Measurements from ENCODE around the gene TEX29.

The TEX29 gene

GRCh38 chr13:111324736-111325135 is 4.3 kb downstream of the TEX29 start:
- DNase-seq (ENCODE audit: low read depth) = no peak
- TF ChIP-seq CTCF (IDR thresholded peaks at IDR 0.05; ENCODE audit: low read depth, low read length) (no peak), MAX (IDR thresholded peaks at IDR 0.05; ENCODE audit: low read depth, low read length) (no peak), POLR2A (IDR thresholded peaks at IDR 0.05; ENCODE audit: extremely low read depth, insufficient read length) (no peak), MYC (IDR thresholded peaks at IDR 0.05; ENCODE audit: low read depth, low read length) (no peak)
- no peak overlapping the region for H3K4me3 ChIP-seq (ENCODE audit: low read depth, low read length)

DNA sequence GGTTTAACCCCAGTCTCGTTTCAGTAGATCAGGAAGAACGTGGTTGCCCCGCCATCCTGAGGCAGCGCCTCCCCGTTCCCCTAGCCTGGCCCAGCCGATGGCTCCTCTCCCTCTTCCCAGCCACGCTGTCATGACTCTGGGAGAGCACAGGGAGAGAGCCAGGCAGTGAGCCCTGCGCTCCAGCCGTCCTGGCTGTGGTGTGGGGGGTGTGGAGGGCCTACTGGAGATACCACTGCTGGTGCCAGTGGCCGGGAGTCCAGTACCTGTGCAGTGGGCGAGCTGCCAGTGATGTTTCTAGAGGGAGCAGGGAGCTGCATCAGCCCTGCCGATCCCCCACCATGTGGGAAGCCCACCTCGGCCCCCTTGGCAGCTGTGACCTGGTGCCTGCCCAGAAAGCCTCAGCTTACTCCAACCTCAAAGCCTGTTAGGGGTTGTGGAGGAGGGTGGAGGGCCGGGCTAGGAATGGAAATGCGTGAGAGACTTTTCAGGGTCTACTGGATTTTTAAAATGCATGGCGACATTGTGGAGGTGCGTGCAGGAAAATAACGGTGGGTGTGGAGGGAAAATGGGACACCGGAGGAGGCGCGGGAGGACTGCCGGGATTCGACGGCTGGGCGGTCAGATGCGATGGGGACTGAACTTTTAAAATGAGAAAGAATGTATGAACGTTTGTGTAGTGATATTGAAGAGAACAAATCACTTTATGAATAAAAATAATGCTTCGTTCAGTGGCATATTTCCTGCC is 4.9 kb downstream of the TEX29 start:
- no peak for TF ChIP-seq MAX (IDR thresholded peaks at IDR 0.05; ENCODE audit: low read depth, low read length)
- no peak for TF ChIP-seq MYC (IDR thresholded peaks at IDR 0.05; ENCODE audit: low read depth, low read length)
- TF ChIP-seq CTCF (IDR thresholded peaks at IDR 0.05; ENCODE audit: low read depth, low read length) = no peak
- no peak for TF ChIP-seq POLR2A (IDR thresholded peaks at IDR 0.05; ENCODE audit: extremely low read depth, insufficient read length)
- no peak for DNase-seq (ENCODE audit: low read depth)
- H3K4me3 ChIP-seq (ENCODE audit: low read depth, low read length) = no peak overlapping the region

- TF ChIP-seq CTCF (IDR thresholded peaks at IDR 0.05; ENCODE audit: low read depth, low read length) = no peak
- no peak for TF ChIP-seq MAX (IDR thresholded peaks at IDR 0.05; ENCODE audit: low read depth, low read length)
- no peak for TF ChIP-seq POLR2A (IDR thresholded peaks at IDR 0.05; ENCODE audit: extremely low read depth, insufficient read length)
- no peak for TF ChIP-seq MYC (IDR thresholded peaks at IDR 0.05; ENCODE audit: low read depth, low read length)
- DNase-seq (ENCODE audit: low read depth) = no peak
- no peak overlapping the region for H3K4me3 ChIP-seq (ENCODE audit: low read depth, low read length)
Observed at GRCh38 chr13:111325941-111326620, 5.6 kb downstream of the TEX29 start.

DNA sequence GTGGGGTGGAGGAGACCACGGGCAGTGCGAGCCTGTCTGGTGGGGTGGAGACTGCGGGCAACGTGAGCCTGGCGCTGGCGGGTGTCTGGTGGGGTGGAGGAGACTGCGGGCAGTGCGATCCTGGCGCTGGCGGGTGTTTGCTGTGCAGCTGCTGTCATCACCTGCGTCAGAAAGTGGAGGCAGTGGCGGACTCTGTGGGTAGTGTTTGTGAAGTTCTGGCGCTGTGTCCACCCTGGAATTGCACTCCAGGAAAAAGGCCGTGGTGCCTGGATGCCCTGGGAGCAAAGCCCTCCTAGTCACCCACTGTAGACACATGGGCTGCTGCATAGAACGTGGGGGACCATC is 6.2 kb downstream of the TEX29 start:
- no peak overlapping the region for H3K4me3 ChIP-seq (ENCODE audit: low read depth, low read length)
- DNase-seq (ENCODE audit: low read depth) = no peak
- no peak for TF ChIP-seq POLR2A (IDR thresholded peaks at IDR 0.05; ENCODE audit: extremely low read depth, insufficient read length)

- no peak overlapping the region for H3K4me3 ChIP-seq (ENCODE audit: low read depth, low read length)
- no peak for TF ChIP-seq MAX (IDR thresholded peaks at IDR 0.05; ENCODE audit: low read depth, low read length)
- no peak for TF ChIP-seq CTCF (IDR thresholded peaks at IDR 0.05; ENCODE audit: low read depth, low read length)
- no peak for TF ChIP-seq MYC (IDR thresholded peaks at IDR 0.05; ENCODE audit: low read depth, low read length)
- TF ChIP-seq POLR2A (IDR thresholded peaks at IDR 0.05; ENCODE audit: extremely low read depth, insufficient read length) = no peak
- DNase-seq (ENCODE audit: low read depth) = no peak
Observed at GRCh38 chr13:111326981-111327642, 6.7 kb downstream of the TEX29 start.

All from NB4 (cell line).